ENCODE results near the gene RUSF1. TPM values are rescaled to one million over a fixed set of nuclear protein-coding genes. Genes with fewer than 3 reads are reported as not detected.

The RUSF1 gene
- total RNA-seq, 2 experiments from 2014 or later: 35.8 to 36.7 TPM

DNA sequence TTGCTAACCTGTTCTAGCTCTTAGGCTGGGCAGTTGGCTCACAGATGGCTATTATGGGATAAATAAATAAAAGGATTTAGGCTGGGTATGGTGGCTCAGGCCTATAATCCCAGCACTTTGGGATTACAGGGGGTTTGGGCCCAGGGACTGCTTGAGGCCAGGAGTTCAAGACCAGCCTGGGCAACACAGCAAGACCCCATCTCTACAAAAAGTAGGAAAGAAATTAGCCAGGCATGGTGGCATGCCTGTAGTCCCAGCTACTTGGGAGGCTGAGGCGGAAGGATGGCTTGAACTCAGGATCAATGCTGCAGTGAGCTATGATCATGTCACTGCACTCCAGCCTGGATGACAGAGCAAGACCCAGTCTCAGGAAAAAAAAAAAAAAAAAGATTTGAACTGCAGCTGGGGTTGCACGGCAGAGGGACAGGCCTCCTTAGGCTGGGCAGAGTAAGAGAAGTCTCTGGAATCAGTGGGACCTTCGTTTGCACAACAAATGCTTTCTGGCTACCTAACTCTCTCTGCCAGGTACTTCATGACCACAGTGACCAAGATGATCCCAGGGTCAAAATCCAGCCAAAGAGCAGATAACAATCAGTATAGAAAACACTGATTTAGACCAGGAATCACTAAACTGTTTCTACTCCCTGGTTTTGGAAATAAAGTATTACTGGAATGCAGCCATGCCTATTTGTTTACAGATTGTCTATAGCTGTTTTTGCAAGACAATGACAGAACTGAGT is 6.8 kb downstream of the RUSF1 start:
- ATAC-seq (no peak), DNase-seq (no peak)
- intact Hi-C loops (cut with micrococcal nuclease): loop anchor here (10.0 kb wide), 1 partner anchor 213 kb away; a partner anchor contains a TSS
- no peaks in the 10 kb centered on the region for H3K27me3 Mint-ChIP-seq
- no peaks in the 10 kb centered on the region for H3K9me3 Mint-ChIP-seq
- TF ChIP-seq, protein P1, sequence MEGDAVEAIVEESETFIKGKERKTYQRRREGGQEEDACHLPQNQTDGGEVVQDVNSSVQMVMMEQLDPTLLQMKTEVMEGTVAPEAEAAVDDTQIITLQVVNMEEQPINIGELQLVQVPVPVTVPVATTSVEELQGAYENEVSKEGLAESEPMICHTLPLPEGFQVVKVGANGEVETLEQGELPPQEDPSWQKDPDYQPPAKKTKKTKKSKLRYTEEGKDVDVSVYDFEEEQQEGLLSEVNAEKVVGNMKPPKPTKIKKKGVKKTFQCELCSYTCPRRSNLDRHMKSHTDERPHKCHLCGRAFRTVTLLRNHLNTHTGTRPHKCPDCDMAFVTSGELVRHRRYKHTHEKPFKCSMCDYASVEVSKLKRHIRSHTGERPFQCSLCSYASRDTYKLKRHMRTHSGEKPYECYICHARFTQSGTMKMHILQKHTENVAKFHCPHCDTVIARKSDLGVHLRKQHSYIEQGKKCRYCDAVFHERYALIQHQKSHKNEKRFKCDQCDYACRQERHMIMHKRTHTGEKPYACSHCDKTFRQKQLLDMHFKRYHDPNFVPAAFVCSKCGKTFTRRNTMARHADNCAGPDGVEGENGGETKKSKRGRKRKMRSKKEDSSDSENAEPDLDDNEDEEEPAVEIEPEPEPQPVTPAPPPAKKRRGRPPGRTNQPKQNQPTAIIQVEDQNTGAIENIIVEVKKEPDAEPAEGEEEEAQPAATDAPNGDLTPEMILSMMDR (IDR thresholded peaks at IDR 0.05): no peak
- ChIA-PET CTCF (interaction anchor here (0.8 to 2.7 kb wide), 2 partner anchors 25 to 41 kb away, joined by 3 to 9 read pairs; partner anchors contain the start of gene ARMC5), POLR2A (no interaction called here)
- peaks cover 21% of the 10 kb centered on the region for H3K4me1 Mint-ChIP-seq (ENCODE audit: low read depth)
- H3K4me3 Mint-ChIP-seq: no peak overlapping the region
- H3K36me3 Mint-ChIP-seq (ENCODE audit: low read depth): peaks cover 10% of the 10 kb centered on the region
- H3K27ac Mint-ChIP-seq: no peak overlapping the region

DNA sequence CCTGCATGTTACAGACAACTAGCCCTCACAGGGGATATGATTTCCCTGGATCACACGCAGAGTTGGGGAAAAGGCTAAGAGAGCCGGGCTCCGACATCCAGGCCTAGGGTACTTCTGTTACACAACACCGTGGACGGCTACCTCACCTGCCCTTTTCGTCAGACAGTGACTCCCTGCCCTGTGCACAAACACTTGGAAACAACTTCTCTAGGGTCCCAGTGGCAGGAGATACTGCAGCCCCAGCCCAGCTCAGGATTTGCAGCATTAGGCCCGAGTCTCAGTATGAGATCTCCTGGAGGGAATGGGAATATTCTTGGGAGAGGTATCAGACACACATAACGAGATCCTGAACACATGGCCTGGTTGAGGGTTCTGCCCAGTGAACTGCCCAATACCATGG is 8.3 kb downstream of the RUSF1 start:
- Mint-ChIP-seq H3K9me3 (no peaks in the 10 kb centered on the region), H3K27ac (no peak overlapping the region), H3K4me1 (ENCODE audit: low read depth) (peaks cover 6% of the 10 kb centered on the region), H3K27me3 (no peaks in the 10 kb centered on the region), H3K4me3 (no peak overlapping the region), H3K36me3 (ENCODE audit: low read depth) (peaks cover 4% of the 10 kb centered on the region)
- ATAC-seq: no peak
- TF ChIP-seq, protein P1 (IDR thresholded peaks at IDR 0.05): no peak
- ChIA-PET CTCF (no interaction called here), POLR2A (interaction anchor here (0.6 to 1.1 kb wide), 2 partner anchors 13 to 531 kb away, joined by 3 to 4 read pairs; no protein-coding TSS in a partner anchor)
- no peak for DNase-seq
- intact Hi-C loops (cut with micrococcal nuclease): loop anchor here (10.0 kb wide), 1 partner anchor 215 kb away; a partner anchor contains a TSS

DNA sequence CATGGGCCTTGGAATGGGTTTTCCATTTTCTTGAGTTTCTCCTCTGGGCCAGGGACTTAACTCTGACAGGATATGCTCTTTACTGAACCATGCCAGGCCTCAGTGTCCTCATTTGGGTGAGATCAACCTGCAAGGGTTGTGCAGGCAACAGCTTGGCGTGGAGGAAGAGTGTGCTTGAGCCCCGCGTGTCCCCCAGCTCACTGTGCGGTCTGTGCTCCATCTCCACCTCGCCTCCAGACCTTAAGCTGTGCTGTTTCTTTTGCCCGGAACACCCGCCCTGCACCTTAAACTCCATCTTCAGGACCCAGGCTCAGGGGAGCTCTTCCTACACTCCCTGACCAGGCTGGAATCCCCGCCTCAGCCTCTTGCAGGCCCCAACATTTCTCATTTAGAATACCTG is 9.7 kb downstream of the RUSF1 start:
- TF ChIP-seq, protein P1 (IDR thresholded peaks at IDR 0.05): no peak
- ATAC-seq (no peak), DNase-seq (no peak)
- intact Hi-C loops (cut with micrococcal nuclease): no loop called here
- ChIA-PET CTCF (interaction anchor here (1.2 kb wide), 1 partner anchor 42 kb away, joined by 3 read pairs; no protein-coding TSS in a partner anchor), POLR2A (interaction anchor here (1.4 kb wide), 1 partner anchor 10 kb away, joined by 5 read pairs; the partner anchor contains the start of gene RUSF1)
- no peak overlapping the region for H3K27ac Mint-ChIP-seq
- no peaks in the 10 kb centered on the region for H3K4me1 Mint-ChIP-seq (ENCODE audit: low read depth)
- H3K4me3 Mint-ChIP-seq: no peak overlapping the region
- no peaks in the 10 kb centered on the region for H3K27me3 Mint-ChIP-seq
- H3K9me3 Mint-ChIP-seq: no peaks in the 10 kb centered on the region
- peaks cover 5% of the 10 kb centered on the region for H3K36me3 Mint-ChIP-seq (ENCODE audit: low read depth)

DNA sequence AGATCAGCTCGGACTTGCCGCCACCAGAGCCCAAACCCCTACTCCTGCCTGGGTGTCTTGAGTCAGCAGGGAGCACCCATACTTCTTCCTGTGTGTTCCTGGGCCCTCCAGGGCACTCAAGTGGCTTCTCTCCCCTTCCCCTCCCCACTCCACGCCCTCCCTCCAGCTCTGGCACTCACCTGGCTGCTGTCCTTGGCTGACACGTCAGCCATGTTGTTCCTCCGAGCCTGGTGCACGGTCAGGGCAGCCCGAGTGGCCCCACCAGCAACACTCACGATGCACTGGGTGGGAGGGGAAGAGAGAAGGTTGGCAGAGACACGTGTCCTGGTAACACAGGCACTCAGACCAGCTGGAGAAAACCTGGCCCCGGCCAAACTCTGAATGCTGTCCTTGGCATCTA is 11.5 kb downstream of the RUSF1 start:
- H3K9me3 Mint-ChIP-seq: no peaks in the 10 kb centered on the region
- ChIA-PET CTCF (no interaction called here), POLR2A (interaction anchor here (1.1 kb wide), 1 partner anchor 11 kb away, joined by 5 read pairs; the partner anchor contains the start of gene RUSF1)
- H3K27ac Mint-ChIP-seq: no peak overlapping the region
- intact Hi-C loops (cut with micrococcal nuclease): no loop called here
- H3K4me1 Mint-ChIP-seq (ENCODE audit: low read depth): no peaks in the 10 kb centered on the region
- DNase-seq (no peak), ATAC-seq (no peak)
- TF ChIP-seq, protein P1 (IDR thresholded peaks at IDR 0.05): no peak
- no peaks in the 10 kb centered on the region for H3K27me3 Mint-ChIP-seq
- no peak overlapping the region for H3K4me3 Mint-ChIP-seq
- H3K36me3 Mint-ChIP-seq (ENCODE audit: low read depth): peaks cover 13% of the 10 kb centered on the region

DNA sequence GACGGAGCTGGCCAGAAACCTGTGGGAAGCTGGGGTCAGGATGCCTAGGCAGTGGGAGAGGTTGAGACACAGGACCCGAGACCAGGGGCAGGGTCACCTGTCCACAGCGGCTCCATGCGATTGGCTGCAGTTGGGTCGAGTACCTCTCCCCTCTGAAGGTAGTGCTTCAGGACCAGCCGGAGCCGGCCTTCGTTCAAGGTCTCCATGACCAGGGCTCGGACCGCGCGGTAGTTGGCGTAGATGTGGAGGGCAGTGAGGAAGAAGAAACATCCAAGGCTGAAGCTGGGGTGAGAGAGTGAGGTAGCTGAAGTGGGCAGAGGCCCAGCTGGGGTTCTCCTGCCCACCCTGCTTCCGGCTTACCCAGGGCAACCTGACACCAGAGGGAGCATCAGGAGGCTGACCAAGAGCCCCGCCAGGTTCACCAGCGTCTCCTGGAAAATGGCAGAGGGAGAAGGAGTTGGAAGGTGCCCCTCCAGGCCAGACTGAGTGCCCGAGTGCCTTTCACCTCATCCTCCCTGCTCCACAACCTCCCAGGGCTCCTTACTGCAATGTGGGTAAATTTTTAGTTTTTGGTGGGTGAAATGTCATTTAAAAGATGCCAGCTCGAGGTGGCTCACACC is 14.6 kb downstream of the RUSF1 start:
- TF ChIP-seq, protein P1 (IDR thresholded peaks at IDR 0.05): no peak
- H3K4me1 Mint-ChIP-seq (ENCODE audit: low read depth): no peaks in the 10 kb centered on the region
- peaks cover 10% of the 10 kb centered on the region for H3K36me3 Mint-ChIP-seq (ENCODE audit: low read depth)
- no peak overlapping the region for H3K27ac Mint-ChIP-seq
- ChIA-PET POLR2A (interaction anchor here (1.2 kb wide), 1 partner anchor 13 kb away, joined by 3 read pairs; no protein-coding TSS in a partner anchor), CTCF (no interaction called here)
- ATAC-seq (no peak), DNase-seq (no peak)
- no peaks in the 10 kb centered on the region for H3K27me3 Mint-ChIP-seq
- intact Hi-C loops (cut with micrococcal nuclease): no loop called here
- H3K4me3 Mint-ChIP-seq: no peak overlapping the region
- no peaks in the 10 kb centered on the region for H3K9me3 Mint-ChIP-seq
